Measurements from ENCODE around the gene PTPN20.

PTPN20 gene

DNA sequence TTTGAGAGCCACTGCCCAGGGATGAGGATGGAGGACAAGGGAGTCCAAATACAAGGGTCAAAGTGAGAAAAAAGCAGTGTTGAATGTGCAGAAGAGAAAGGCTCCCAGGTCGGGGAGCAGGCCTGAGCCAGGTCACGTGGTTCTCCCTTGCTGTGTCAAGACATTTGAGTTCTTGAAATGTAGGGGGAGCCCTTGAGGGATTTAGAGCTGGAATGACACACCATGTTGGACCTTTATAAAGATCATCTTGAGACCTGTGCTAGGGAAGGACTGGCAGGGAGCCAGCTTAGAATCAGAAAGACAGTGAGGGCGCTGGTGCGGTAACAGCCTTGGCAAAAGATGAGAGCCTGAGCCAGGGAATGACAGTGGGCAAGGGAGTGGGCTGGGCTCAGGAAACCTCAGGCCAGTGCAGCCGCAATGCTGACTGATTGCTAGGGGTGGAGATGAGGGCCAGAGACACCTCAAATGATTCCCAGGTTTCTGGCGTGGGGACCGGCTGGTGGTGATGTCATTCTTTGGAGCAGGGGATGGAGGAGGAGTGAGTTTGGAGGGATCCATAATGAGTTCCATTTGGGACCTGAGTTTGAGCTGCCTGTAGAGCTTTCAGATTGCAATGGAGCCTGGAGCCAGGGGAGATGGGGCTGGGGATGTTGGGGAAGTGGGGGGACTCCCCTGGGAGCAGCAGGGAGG lies 120.1 kb downstream of the PTPN20 start:
- ChIA-PET POLR2A (no interaction called here), CTCF (interaction anchor here (1.6 to 7.6 kb wide), 2 partner anchors 9 to 281 kb away, joined by 3 to 69 read pairs; no protein-coding TSS in a partner anchor)
- Histone ChIP-seq H3K9me3 (ENCODE audit: control extremely low read depth in 1 of 5, control insufficient read depth in 4 of 5, insufficient read depth in 2 of 5, low read depth in 1 of 5, low read length in 4 of 5) (no peaks in the 10 kb centered on the region), H3K27ac (ENCODE audit: insufficient read depth in 1 of 2, low read depth in 1 of 2, low read length in 2 of 2, poor library complexity in 1 of 2, severe bottlenecking in 2 of 2) (no peak overlapping the region), H3K27me3 (replicated peaks in 2 of 5; ENCODE audit: control insufficient read depth in 4 of 5, insufficient read depth in 5 of 5, low read length in 4 of 5) (peaks cover 0 to 5% (median 0%) of the 10 kb centered on the region in 5 experiments), H3K4me1 (ENCODE audit: control extremely low read depth in 1 of 4, control insufficient read depth in 4 of 4, insufficient read depth in 4 of 4, low read length in 3 of 4) (no peaks in the 10 kb centered on the region), H3K4me3 (ENCODE audit: control insufficient read depth in 1 of 7, extremely low read depth in 1 of 7, insufficient read depth in 4 of 7, low read depth in 2 of 7, low read length in 6 of 7) (no peak overlapping the region), H3K36me3 (ENCODE audit: control insufficient read depth in 4 of 4, insufficient read depth in 4 of 4, low read length in 3 of 4) (no peaks in the 10 kb centered on the region)
- no peak for DNase-seq
- WGBS (ENCODE audit: insufficient coverage), result 97% methylated on average over 7 of the region's 7 CpGs

DNA sequence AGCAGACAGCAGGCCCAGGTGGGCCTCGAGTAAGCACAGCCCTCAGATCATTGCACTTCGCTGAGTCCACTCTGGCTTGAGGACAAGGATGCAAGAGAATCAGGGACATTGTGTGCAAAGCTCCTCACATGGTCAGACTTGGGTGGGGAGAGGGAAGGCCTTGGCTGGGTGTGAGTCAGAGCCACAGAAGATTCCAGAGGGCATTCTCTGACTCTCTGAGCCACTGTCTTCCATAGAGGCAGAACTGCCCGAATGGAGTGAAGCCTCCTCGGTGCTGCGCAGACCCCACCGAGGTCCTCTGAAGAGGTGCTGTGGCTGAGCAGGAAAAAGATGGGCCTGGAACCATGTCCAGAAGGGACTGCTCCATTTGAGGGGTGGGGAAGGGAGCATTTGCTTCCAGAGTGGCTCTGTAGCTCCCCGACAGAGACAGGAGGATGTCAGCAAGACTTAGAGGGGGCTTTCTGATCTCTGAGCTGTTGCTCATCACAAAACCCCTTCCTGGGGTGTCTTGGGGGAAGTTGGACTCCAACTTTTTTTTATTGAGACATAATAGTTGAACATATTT lies 120.8 kb downstream of the PTPN20 start:
- ChIA-PET POLR2A (no interaction called here), CTCF (interaction anchor here (1.1 to 2.8 kb wide), 4 partner anchors 7 to 281 kb away, joined by 3 to 11 read pairs (median 6); no protein-coding TSS in a partner anchor)
- Histone ChIP-seq H3K9me3 (ENCODE audit: control extremely low read depth in 1 of 5, control insufficient read depth in 4 of 5, insufficient read depth in 2 of 5, low read depth in 1 of 5, low read length in 4 of 5) (no peaks in the 10 kb centered on the region), H3K4me1 (ENCODE audit: control extremely low read depth in 1 of 4, control insufficient read depth in 4 of 4, insufficient read depth in 4 of 4, low read length in 3 of 4) (no peaks in the 10 kb centered on the region), H3K36me3 (ENCODE audit: control insufficient read depth in 4 of 4, insufficient read depth in 4 of 4, low read length in 3 of 4) (no peaks in the 10 kb centered on the region), H3K27me3 (replicated peaks in 2 of 5; ENCODE audit: control insufficient read depth in 4 of 5, insufficient read depth in 5 of 5, low read length in 4 of 5) (peaks cover 0 to 5% (median 0%) of the 10 kb centered on the region in 5 experiments), H3K4me3 (ENCODE audit: control insufficient read depth in 1 of 7, extremely low read depth in 1 of 7, insufficient read depth in 4 of 7, low read depth in 2 of 7, low read length in 6 of 7) (no peak overlapping the region), H3K27ac (ENCODE audit: insufficient read depth in 1 of 2, low read depth in 1 of 2, low read length in 2 of 2, poor library complexity in 1 of 2, severe bottlenecking in 2 of 2) (no peak overlapping the region)
- 97% methylated on average over 5 of the region's 7 CpGs for WGBS (ENCODE audit: insufficient coverage)
- DNase-seq, result no peak

DNA sequence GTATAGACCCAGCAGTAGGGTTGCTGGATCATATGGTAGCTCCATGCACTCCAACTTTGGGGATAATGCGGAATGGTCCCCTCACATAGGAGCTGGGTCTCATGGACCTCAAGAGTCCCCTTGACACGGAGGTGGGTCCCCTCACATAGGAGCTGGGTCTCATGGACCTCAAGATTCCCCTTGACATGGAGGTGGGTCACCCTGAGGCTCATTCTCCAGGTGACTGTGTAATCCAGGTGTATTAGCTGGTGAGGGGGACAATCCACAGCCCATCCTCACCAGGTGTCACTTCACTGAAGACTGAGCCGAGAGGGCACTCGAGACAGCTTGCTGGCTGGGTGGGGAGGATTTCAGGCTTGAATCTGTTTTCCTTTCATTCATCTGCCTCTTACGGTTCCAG lies 121.9 kb downstream of the PTPN20 start:
- no peak for DNase-seq
- Histone ChIP-seq H3K4me3 (ENCODE audit: control insufficient read depth in 1 of 7, extremely low read depth in 1 of 7, insufficient read depth in 4 of 7, low read depth in 2 of 7, low read length in 6 of 7) (no peak overlapping the region), H3K27me3 (replicated peaks in 2 of 5; ENCODE audit: control insufficient read depth in 4 of 5, insufficient read depth in 5 of 5, low read length in 4 of 5) (peaks cover 0 to 5% (median 1%) of the 10 kb centered on the region in 5 experiments), H3K4me1 (ENCODE audit: control extremely low read depth in 1 of 4, control insufficient read depth in 4 of 4, insufficient read depth in 4 of 4, low read length in 3 of 4) (no peaks in the 10 kb centered on the region), H3K9me3 (ENCODE audit: control extremely low read depth in 1 of 5, control insufficient read depth in 4 of 5, insufficient read depth in 2 of 5, low read depth in 1 of 5, low read length in 4 of 5) (no peaks in the 10 kb centered on the region), H3K27ac (ENCODE audit: insufficient read depth in 1 of 2, low read depth in 1 of 2, low read length in 2 of 2, poor library complexity in 1 of 2, severe bottlenecking in 2 of 2) (no peak overlapping the region), H3K36me3 (ENCODE audit: control insufficient read depth in 4 of 4, insufficient read depth in 4 of 4, low read length in 3 of 4) (no peaks in the 10 kb centered on the region)
- POLR2A ChIA-PET, result no interaction called here
- WGBS (ENCODE audit: insufficient coverage), result 97% methylated on average over 4 of the region's 5 CpGs
- CTCF ChIA-PET, result interaction anchor here (1.1 to 2.8 kb wide), 3 partner anchors 8 to 279 kb away, joined by 3 to 11 read pairs (median 10); no protein-coding TSS in a partner anchor

DNA sequence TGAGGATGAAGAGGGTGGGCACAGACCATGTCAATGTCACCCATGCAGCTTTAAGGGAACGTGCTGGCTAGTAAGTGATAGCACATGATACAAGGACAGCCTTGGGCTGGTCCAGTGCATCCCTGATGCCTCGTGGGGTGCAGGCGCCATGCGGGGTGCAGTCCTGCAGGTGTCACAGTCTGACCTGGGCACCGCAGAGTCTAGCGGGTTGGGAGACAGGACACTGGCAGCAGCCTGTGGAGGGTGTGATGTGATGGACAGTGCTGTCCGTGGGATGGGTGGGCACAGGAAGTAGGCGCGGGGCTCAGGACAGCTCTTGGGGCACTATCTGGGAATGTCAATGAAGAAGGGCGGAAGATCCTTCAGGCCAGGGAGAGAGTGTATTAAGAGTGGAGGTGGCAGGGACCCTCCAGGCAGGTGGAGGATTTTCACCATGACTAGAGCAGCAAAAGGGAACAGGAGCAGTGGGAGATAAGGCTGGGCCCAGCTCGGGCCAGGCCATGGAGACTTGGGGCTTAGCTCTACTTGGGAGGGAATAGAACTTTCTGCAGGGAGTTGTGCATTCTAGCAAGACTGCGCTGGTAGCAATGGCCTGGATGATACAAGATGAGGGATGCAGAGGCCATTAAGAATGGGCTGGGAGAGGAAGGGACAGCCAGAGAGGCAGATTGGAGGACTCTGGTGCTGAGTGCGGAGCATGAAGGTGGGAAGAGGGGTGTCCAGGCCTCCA lies 122.5 kb downstream of the PTPN20 start:
- ChIA-PET POLR2A (no interaction called here), CTCF (interaction anchor here (1.2 to 2.8 kb wide), 4 partner anchors 9 to 279 kb away, joined by 6 to 11 read pairs (median 10); no protein-coding TSS in a partner anchor)
- Histone ChIP-seq H3K27me3 (replicated peaks in 2 of 5; ENCODE audit: control insufficient read depth in 4 of 5, insufficient read depth in 5 of 5, low read length in 4 of 5) (peaks cover 0 to 5% (median 2%) of the 10 kb centered on the region in 5 experiments), H3K36me3 (ENCODE audit: control insufficient read depth in 4 of 4, insufficient read depth in 4 of 4, low read length in 3 of 4) (no peaks in the 10 kb centered on the region), H3K27ac (ENCODE audit: insufficient read depth in 1 of 2, low read depth in 1 of 2, low read length in 2 of 2, poor library complexity in 1 of 2, severe bottlenecking in 2 of 2) (no peak overlapping the region), H3K4me1 (ENCODE audit: control extremely low read depth in 1 of 4, control insufficient read depth in 4 of 4, insufficient read depth in 4 of 4, low read length in 3 of 4) (no peaks in the 10 kb centered on the region), H3K4me3 (ENCODE audit: control insufficient read depth in 1 of 7, extremely low read depth in 1 of 7, insufficient read depth in 4 of 7, low read depth in 2 of 7, low read length in 6 of 7) (no peak overlapping the region), H3K9me3 (ENCODE audit: control extremely low read depth in 1 of 5, control insufficient read depth in 4 of 5, insufficient read depth in 2 of 5, low read depth in 1 of 5, low read length in 4 of 5) (no peaks in the 10 kb centered on the region)
- DNase-seq, result no peak
- WGBS (ENCODE audit: insufficient coverage), result 97% methylated on average over 9 of the region's 13 CpGs

DNA sequence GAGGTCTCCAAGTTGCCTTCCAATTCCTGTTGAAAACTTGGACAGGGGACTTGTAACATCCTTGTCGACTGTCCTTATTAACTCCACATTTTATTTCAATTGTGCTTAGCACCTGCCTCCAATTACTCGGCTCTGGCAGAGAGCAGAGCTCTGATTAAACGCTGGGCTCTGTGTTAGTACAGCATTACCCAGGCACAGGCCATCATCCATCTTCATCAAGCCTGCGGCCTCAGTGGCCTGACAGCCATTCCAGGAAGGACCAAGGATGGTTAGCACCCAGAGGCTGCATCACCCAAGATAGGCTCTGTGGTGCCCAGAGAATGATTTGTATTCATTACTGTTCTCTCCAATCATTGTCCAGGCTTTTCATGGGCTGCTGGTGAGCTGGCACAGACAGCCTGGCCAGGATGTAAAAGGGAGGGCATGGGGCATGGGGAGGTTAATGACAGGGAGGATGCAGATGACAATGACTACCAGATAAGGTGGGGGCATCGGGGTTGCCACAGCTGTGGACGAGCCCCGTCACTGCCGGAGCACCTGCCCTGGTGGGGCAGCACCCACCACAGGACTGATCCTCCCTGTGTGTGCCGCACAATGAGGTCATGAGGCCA lies 123.3 kb downstream of the PTPN20 start:
- H3K4me3 ChIP-seq (ENCODE audit: control insufficient read depth in 1 of 7, extremely low read depth in 1 of 7, insufficient read depth in 4 of 7, low read depth in 2 of 7, low read length in 6 of 7), result no peak overlapping the region
- CTCF ChIA-PET, result interaction anchor here (1.2 to 2.8 kb wide), 4 partner anchors 11 to 278 kb away, joined by 3 to 11 read pairs (median 8); no protein-coding TSS in a partner anchor
- DNase-seq, result no peak

DNA sequence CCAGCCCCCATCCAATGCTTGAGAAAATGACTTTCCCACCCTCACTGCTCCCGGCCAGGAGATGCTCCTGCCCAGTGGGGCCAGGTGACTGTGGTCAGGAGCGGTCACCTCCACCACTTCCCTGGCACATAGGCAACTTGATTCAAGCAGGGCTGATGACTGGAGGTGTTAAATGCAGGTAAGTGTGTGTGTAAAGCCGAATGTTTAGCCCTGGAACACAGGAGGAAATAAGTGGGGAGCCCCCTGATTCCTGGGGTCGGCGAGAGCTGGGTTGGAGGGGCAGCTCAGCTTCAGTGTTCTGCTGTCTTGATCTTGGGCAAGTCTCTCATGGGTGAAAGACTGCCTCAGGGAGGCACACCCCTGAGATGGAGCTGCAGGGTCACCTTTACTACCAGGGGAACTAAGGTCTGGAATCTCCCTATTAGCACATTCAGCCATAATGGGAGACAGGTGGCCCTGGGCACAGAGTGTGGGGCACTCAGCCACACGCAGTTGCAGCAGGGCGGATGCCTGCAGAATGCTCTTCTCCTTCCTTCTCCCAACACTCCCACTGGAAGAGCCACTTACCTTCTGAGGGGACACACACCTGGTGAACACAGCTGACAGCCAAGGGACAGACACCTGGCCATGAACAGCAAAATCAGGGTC lies 124.1 kb downstream of the PTPN20 start:
- CTCF ChIA-PET, result interaction anchor here (1.2 to 2.1 kb wide), 3 partner anchors 9 to 131 kb away, joined by 3 to 9 read pairs (median 6); no protein-coding TSS in a partner anchor
- H3K27ac ChIP-seq (ENCODE audit: insufficient read depth in 1 of 2, low read depth in 1 of 2, low read length in 2 of 2, poor library complexity in 1 of 2, severe bottlenecking in 2 of 2), result no peak overlapping the region
- H3K27me3 ChIP-seq (replicated peaks in 2 of 5; ENCODE audit: control insufficient read depth in 4 of 5, insufficient read depth in 5 of 5, low read length in 4 of 5), result peaks cover 0 to 3% (median 2%) of the 10 kb centered on the region in 5 experiments
- POLR2A ChIA-PET, result no interaction called here
- no peaks in the 10 kb centered on the region for H3K4me1 ChIP-seq (ENCODE audit: control extremely low read depth in 1 of 4, control insufficient read depth in 4 of 4, insufficient read depth in 4 of 4, low read length in 3 of 4)
- H3K9me3 ChIP-seq (ENCODE audit: control extremely low read depth in 1 of 5, control insufficient read depth in 4 of 5, insufficient read depth in 2 of 5, low read depth in 1 of 5, low read length in 4 of 5), result no peaks in the 10 kb centered on the region
- WGBS (ENCODE audit: insufficient coverage), result 91% methylated on average over 5 of the region's 7 CpGs
- no peak for DNase-seq
- no peaks in the 10 kb centered on the region for H3K36me3 ChIP-seq (ENCODE audit: control insufficient read depth in 4 of 4, insufficient read depth in 4 of 4, low read length in 3 of 4)
- no peak overlapping the region for H3K4me3 ChIP-seq (ENCODE audit: control insufficient read depth in 1 of 7, extremely low read depth in 1 of 7, insufficient read depth in 4 of 7, low read depth in 2 of 7, low read length in 6 of 7)

More for the DNA sequence above, 123.3 kb downstream of the PTPN20 start:
- peaks cover 0 to 3% (median 2%) of the 10 kb centered on the region in 5 experiments for H3K27me3 ChIP-seq (replicated peaks in 2 of 5; ENCODE audit: control insufficient read depth in 4 of 5, insufficient read depth in 5 of 5, low read length in 4 of 5)
- no peaks in the 10 kb centered on the region for H3K36me3 ChIP-seq (ENCODE audit: control insufficient read depth in 4 of 4, insufficient read depth in 4 of 4, low read length in 3 of 4)
- H3K9me3 ChIP-seq (ENCODE audit: control extremely low read depth in 1 of 5, control insufficient read depth in 4 of 5, insufficient read depth in 2 of 5, low read depth in 1 of 5, low read length in 4 of 5), result no peaks in the 10 kb centered on the region
- no peak overlapping the region for H3K27ac ChIP-seq (ENCODE audit: insufficient read depth in 1 of 2, low read depth in 1 of 2, low read length in 2 of 2, poor library complexity in 1 of 2, severe bottlenecking in 2 of 2)
- no peaks in the 10 kb centered on the region for H3K4me1 ChIP-seq (ENCODE audit: control extremely low read depth in 1 of 4, control insufficient read depth in 4 of 4, insufficient read depth in 4 of 4, low read length in 3 of 4)
- POLR2A ChIA-PET, result no interaction called here
- 88% methylated on average over 9 of the region's 9 CpGs for WGBS (ENCODE audit: insufficient coverage)
